GM21515 (cell line): ENCODE data around the gene APBB1.

ENCODE experiments used
- ATAC-seq: cut with Tn5 transposase; IDR thresholded peaks from one replicate; pipeline ENCODE4 v1.9.1; 2021; ENCODE audit not compliant: unreplicated experiment

The APBB1 gene

DNA sequence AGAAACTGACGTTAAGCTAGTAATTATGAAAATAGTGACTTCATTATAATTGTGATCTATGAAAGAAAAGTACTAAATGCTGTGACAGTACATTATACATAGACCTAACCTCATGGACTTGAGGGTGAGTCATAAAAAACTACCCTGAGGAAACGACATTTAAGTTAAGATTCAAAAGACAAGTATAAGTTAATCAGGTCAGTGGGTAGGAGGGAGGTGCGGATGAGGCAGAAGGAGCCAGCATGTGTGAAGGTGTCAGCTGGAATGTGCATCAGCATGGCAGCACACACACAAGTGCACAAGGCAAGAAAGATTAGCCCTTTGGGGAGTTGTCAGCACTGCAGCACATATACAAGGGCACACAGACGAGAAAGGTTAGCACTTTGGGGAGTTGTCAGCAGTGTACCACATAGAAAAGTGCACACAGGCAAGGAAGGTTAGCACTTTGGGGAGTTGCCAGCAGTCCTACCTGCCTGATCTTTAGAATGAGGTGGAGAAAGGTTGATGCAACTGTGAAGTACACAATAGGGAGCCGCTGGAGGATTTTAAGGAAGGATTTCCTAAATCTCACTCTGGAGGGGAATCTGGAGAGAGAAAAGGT lies 67.0 kb downstream of the APBB1 start:
- no peak for ATAC-seq

DNA sequence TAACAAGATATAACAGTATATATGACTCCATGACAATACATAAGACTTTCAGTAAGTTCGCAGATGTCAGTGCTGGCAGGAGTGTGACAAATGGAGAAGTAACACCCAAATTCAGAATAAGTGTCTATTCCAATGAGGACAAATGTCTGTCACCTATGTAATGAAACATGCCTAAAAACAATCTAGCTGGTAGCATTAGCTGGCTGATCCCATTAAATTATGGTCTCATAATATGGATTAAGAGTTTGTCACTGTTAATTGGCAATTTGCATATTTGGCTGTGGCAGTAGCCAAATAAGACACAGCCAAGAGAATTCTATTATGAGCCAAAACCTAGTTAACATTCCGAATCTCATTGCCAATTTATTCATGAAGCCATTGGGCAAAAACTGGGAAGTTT lies 68.4 kb downstream of the APBB1 start:
- ATAC-seq, result no peak

DNA sequence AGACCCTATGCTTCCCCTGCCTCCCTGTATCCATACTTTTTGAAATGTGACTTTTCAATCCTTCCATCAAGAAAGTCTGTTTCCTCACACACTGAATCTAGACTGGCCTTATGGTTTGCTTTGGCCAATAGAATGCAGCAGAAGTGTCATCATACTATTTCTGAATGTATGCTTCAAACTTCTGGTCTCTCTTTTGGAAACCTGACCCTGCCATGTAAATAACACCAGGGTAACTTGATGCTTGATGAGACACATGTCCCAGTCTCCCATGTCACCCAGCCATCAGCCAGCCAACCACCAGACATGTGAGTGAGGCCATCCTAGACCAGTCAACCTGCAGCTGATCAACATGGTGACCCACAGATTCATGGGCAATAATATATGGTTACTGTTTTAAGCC lies 68.9 kb downstream of the APBB1 start:
- no peak for ATAC-seq

DNA sequence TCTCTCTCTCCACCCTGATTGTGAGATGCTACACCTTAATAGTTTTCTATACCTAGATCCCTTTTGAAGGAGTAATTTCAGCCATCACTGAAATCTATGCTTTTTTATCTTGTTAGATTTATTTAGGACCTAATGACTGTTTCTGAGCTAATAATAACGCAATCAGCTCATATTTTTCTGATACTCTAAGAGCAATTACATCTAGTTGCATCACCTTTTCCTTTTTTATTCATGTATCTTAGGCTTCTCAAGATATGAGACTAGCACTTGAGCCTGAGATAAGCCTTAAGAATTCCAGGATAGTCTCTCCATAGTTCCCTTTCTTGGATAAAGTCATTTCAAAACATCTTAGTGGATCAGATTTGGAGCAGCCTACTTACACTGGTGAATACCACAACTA lies 73.5 kb downstream of the APBB1 start:
- ATAC-seq, result no peak
